ACHN (cell line): ENCODE results near the gene INTS2.
A peak's percentile ranks its signal among the peaks of the same experiment; 100 is the strongest.
"Not testable (repeated sequence)": the region's sequence is repeated elsewhere in the genome, so short reads cannot be mapped to it uniquely, and the experiment has no call there.

ENCODE experiments used
- DNase-seq: peaks from one replicate; pipeline ENCODE4 v3.0.0-alpha.2; 2015
- in situ Hi-C: cut with HindIII; loops from 2 replicates; pipeline ENCODE4 v1.10.0; 2017; ENCODE audit warnings: low sequenced_read_pairs, low pct_ligation_motif_present, low pct_unique_long_range_greater_than_20kb

INTS2 gene

GRCh38 chr17:61862105-61862574, 65.6 kb downstream of the INTS2 start:
- in situ Hi-C loops: no loop called here
- DNase-seq: peak; percentile 37

GRCh38 chr17:61860397-61860796, 67.4 kb downstream of the INTS2 start:
- DNase-seq, in situ Hi-C loops: not testable (repeated sequence)

- in situ Hi-C loops: no loop called here
These were observed 71.7 kb downstream of the INTS2 start for GRCh38 chr17:61856035-61856434.

GRCh38 chr17:61852857-61853256, 74.9 kb downstream of the INTS2 start:
- DNase-seq: no peak
- in situ Hi-C loops: no loop called here

More at GRCh38 chr17:61856035-61856434, 71.7 kb downstream of the INTS2 start:
- DNase-seq: no peak

GRCh38 chr17:61849674-61850073, 78.1 kb downstream of the INTS2 start:
- no peak for DNase-seq
- in situ Hi-C loops: loop anchor here (25.0 kb wide), 1 partner anchor 212 kb away; no protein-coding TSS in a partner anchor

GRCh38 chr17:61848896-61849295, 78.9 kb downstream of the INTS2 start:
- in situ Hi-C loops: loop anchor here (25.0 kb wide), 1 partner anchor 212 kb away; no protein-coding TSS in a partner anchor
- no peak for DNase-seq

GRCh38 chr17:61848247-61848646, 79.5 kb downstream of the INTS2 start:
- in situ Hi-C loops: loop anchor here (25.0 kb wide), 1 partner anchor 211 kb away; no protein-coding TSS in a partner anchor

GRCh38 chr17:61847659-61848058, 80.1 kb downstream of the INTS2 start:
- DNase-seq: no peak
- in situ Hi-C loops: loop anchor here (25.0 kb wide), 1 partner anchor 210 kb away; no protein-coding TSS in a partner anchor

More at GRCh38 chr17:61848247-61848646, 79.5 kb downstream of the INTS2 start:
- DNase-seq: no peak

GRCh38 chr17:61846761-61847375, 80.9 kb downstream of the INTS2 start:
- no peak for DNase-seq
- in situ Hi-C loops: loop anchor here (25.0 kb wide), 1 partner anchor 210 kb away; no protein-coding TSS in a partner anchor

- no peak for DNase-seq
- in situ Hi-C loops: loop anchor here (25.0 kb wide), 1 partner anchor 209 kb away; no protein-coding TSS in a partner anchor
These were observed 81.7 kb downstream of the INTS2 start for GRCh38 chr17:61846088-61846487.

GRCh38 chr17:61843435-61843834, 84.3 kb downstream of the INTS2 start:
- no peak for DNase-seq
- in situ Hi-C loops: loop anchor here (25.0 kb wide), 1 partner anchor 206 kb away; no protein-coding TSS in a partner anchor

- in situ Hi-C loops: loop anchor here (25.0 kb wide), 1 partner anchor 206 kb away; no protein-coding TSS in a partner anchor
- DNase-seq: no peak
These were observed 84.9 kb downstream of the INTS2 start for GRCh38 chr17:61842899-61843298.

- in situ Hi-C loops: loop anchor here (25.0 kb wide), 1 partner anchor 202 kb away; no protein-coding TSS in a partner anchor
- DNase-seq: no peak
These were observed 88.4 kb downstream of the INTS2 start for GRCh38 chr17:61839300-61839786.

- in situ Hi-C loops: loop anchor here (25.0 kb wide), 1 partner anchor 200 kb away; no protein-coding TSS in a partner anchor
- peak; percentile 77 for DNase-seq
These were observed 90.4 kb downstream of the INTS2 start for GRCh38 chr17:61837175-61838051.

GRCh38 chr17:61836266-61837174, 91.3 kb downstream of the INTS2 start:
- DNase-seq: no peak
- in situ Hi-C loops: loop anchor here (25.0 kb wide), 1 partner anchor 199 kb away; no protein-coding TSS in a partner anchor

- in situ Hi-C loops: loop anchor here (25.0 kb wide), 1 partner anchor 198 kb away; no protein-coding TSS in a partner anchor
- no peak for DNase-seq
These were observed 92.2 kb downstream of the INTS2 start for GRCh38 chr17:61835606-61836005.

GRCh38 chr17:61834610-61835009, 93.2 kb downstream of the INTS2 start:
- no peak for DNase-seq
- in situ Hi-C loops: loop anchor here (25.0 kb wide), 1 partner anchor 197 kb away; no protein-coding TSS in a partner anchor
